Measurements from ENCODE around the gene SPP1.

The SPP1 gene

DNA sequence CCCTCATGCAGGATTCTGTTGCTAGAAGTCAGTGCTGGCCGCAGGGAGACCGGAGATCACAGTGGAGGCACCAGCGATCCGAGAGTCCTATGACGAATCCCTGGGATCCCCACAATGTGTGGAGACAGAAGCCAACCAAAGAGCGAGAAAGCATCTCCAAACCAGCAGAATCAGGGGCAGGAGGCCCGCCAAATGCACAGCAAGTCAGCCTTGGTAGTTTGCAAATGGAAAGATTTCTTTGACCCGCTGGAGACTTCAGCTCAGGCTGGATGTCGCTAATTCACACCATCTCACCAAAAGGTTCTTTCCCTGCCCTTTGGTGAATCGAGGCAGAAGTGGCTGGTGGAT lies 31.4 kb downstream of the SPP1 start:
- TF ChIP-seq, protein P1, sequence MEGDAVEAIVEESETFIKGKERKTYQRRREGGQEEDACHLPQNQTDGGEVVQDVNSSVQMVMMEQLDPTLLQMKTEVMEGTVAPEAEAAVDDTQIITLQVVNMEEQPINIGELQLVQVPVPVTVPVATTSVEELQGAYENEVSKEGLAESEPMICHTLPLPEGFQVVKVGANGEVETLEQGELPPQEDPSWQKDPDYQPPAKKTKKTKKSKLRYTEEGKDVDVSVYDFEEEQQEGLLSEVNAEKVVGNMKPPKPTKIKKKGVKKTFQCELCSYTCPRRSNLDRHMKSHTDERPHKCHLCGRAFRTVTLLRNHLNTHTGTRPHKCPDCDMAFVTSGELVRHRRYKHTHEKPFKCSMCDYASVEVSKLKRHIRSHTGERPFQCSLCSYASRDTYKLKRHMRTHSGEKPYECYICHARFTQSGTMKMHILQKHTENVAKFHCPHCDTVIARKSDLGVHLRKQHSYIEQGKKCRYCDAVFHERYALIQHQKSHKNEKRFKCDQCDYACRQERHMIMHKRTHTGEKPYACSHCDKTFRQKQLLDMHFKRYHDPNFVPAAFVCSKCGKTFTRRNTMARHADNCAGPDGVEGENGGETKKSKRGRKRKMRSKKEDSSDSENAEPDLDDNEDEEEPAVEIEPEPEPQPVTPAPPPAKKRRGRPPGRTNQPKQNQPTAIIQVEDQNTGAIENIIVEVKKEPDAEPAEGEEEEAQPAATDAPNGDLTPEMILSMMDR (IDR thresholded peaks at IDR 0.05; ENCODE audit: low read depth, low read length) = no peak
- no peak for DNase-seq (ENCODE audit: extremely low read depth, low read depth)

DNA sequence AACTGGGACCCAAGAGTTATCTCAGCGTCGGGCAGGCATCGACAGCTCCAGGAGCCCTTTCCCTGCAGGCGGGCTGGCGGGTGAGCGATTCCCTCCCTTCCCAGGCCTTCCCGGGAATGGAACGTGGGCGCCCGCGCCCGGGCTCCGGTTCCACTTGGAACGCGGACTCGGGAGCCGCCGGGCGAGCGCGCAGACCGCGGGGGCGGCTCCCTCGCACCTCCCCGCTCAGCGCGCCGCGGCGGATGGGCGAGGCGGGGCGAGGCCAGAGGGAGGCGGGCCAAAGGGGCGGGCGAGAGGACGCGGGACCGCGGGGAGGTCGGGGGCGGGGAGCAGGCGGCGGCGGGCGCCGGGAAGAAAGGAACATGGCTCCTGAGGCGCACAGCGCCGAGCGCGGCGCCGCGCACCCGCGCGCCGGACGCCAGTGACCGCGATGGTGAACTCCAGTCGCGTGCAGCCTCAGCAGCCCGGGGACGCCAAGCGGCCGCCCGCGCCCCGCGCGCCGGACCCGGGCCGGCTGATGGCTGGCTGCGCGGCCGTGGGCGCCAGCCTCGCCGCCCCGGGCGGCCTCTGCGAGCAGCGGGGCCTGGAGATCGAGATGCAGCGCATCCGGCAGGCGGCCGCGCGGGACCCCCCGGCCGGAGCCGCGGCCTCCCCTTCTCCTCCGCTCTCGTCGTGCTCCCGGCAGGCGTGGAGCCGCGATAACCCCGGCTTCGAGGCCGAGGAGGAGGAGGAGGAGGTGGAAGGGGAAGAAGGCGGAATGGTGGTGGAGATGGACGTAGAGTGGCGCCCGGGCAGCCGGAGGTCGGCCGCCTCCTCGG lies 32.0 kb downstream of the SPP1 start, which contains the start of gene PKD2:
TSS of gene PKD2 (plus strand) at position 332 of the 818 bp plus-strand sequence. CDS start at position 431, 99 bp downstream.
- peak; percentile 50 for DNase-seq (ENCODE audit: extremely low read depth, low read depth)
- TF ChIP-seq, protein P1 (IDR thresholded peaks at IDR 0.05; ENCODE audit: low read depth, low read length) = no peak

DNA sequence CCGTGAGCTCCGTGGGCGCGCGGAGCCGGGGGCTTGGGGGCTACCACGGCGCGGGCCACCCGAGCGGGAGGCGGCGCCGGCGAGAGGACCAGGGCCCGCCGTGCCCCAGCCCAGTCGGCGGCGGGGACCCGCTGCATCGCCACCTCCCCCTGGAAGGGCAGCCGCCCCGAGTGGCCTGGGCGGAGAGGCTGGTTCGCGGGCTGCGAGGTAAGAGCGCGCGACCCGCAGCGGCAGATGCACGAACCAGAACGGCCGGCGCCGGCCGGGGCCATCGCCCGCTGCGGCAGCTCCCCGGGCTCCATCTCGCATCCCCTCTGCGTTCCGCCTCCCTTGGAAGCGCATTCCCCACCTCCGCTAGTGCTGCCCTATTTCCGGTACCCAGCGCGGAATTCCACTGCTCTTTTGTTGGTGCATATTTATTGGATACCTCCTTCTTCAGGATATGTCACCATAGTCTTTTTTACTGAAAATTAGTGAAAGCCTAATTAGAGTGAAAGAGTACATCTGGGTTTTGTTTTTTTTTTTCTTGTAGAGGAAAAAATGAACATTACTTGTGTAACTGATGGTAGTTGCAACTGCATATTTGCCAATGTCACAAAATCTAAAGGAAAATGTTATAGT lies 32.7 kb downstream of the SPP1 start:
- TF ChIP-seq, protein P1 (IDR thresholded peaks at IDR 0.05; ENCODE audit: low read depth, low read length) = no peak
- DNase-seq (ENCODE audit: extremely low read depth, low read depth) = no peak

DNA sequence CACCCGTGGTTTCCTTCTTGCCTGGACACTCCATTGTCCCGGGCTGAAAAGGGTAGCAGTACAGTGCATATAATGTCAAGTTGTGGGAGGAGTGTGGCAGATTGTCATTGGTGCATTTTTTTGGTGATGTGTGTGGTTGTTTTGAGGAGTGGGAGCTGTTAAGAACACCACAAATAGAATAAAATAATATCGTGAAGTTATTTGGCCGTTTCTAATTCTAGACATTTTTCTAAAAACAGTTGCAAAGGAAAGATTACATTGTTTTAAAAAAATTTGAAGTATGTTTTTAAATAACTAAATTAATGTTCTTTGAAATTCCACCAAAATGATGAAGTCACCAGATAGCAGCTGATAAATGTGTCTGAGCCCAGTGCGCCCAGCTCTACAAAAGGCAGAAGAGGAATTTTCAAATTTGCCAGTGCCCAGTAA lies 33.2 kb downstream of the SPP1 start:
- DNase-seq (ENCODE audit: extremely low read depth, low read depth) = no peak
- TF ChIP-seq, protein P1 (IDR thresholded peaks at IDR 0.05; ENCODE audit: low read depth, low read length) = no peak

DNA sequence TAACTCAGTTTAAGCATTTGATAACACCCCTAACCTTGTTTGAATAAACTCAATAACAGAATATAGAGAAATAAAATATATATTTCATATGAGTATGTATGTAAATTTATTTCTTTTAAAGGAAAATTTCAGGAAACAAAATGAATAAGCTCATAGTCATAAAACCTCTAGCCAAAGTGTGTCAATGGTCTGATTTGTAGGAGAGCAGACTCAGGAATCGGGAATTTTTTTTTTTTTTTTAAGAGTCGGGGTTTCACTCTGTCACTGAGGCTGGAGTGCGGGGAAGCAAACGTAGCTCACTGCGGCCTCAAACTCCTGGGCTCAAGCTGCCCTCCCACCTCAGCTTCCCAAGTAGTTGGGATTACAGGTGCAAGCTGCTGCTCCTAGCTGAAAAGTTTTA lies 34.4 kb downstream of the SPP1 start:
- no peak for DNase-seq (ENCODE audit: extremely low read depth, low read depth)
- TF ChIP-seq, protein P1 (IDR thresholded peaks at IDR 0.05; ENCODE audit: low read depth, low read length) = no peak

DNA sequence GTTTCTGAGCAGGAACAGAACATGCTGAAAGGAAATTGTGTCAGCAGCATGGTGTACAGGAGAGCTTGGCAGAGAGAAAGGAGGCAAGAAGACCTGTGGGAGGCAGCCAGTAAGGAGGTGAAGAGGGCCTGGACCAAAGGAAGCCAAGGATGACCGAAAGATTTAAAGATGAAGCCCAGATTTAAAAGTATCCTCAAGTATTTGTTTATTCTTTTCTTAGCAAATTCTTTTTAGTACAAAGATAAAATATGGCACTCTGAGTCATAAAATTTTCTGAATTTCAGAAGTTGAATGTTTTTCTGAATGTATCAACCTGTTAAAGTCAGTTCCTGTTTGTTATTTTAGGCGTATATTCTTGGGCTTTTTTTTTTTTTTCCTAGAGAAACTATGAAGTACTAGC lies 35.5 kb downstream of the SPP1 start:
- TF ChIP-seq, protein P1 (IDR thresholded peaks at IDR 0.05; ENCODE audit: low read depth, low read length) = no peak
- DNase-seq (ENCODE audit: extremely low read depth, low read depth) = no peak

DNA sequence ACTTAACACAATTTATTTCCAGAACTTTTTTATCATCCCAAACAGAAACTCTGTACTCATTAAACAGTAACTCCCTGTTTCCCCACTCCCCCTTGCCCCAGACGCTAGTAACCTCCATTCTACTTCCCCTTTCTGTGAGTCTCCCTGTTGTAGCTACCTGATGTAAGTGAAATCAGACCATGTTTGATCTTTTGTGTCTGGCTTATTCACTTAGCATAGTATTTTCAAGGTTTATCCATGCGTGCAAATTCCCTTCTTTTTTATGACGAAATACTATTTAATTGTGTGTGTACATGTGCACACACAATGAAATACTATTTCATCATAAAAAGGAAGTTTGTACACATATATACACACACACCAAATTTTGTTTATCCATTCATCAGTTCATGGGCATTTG lies 37.1 kb downstream of the SPP1 start:
- DNase-seq (ENCODE audit: extremely low read depth, low read depth) = no peak
- TF ChIP-seq, protein P1 (IDR thresholded peaks at IDR 0.05; ENCODE audit: low read depth, low read length) = no peak

All from AG09319 (cell line).